Islet of Langerhans (tissue), 1 donor: ENCODE results near the gene MORC1.
"Not testable (repeated sequence)": the region's sequence is repeated elsewhere in the genome, so short reads cannot be mapped to it uniquely, and the experiment has no call there.

Experiments used
- FAIRE-seq: peaks from one replicate; lab custom pipeline; 2011; peaks lifted over from hg19 to GRCh38; lab: Jason Lieb, UNC

MORC1 gene

GRCh38 chr3:109112946-109113760 lies 4.8 kb downstream of the MORC1 start:
- no peak for FAIRE-seq

GRCh38 chr3:109109574-109109973 lies 8.4 kb downstream of the MORC1 start:
- FAIRE-seq, result no peak

- no peak for FAIRE-seq
These were observed 19.8 kb downstream of the MORC1 start for GRCh38 chr3:109098079-109098644.

GRCh38 chr3:109095166-109095565 lies 22.8 kb downstream of the MORC1 start:
- FAIRE-seq, result no peak

- no peak for FAIRE-seq
These were observed 24.4 kb downstream of the MORC1 start for GRCh38 chr3:109093561-109093960.

GRCh38 chr3:109091846-109092245 lies 26.1 kb downstream of the MORC1 start:
- FAIRE-seq, result no peak

GRCh38 chr3:109089265-109089664 lies 28.7 kb downstream of the MORC1 start:
- FAIRE-seq, result no peak

- FAIRE-seq, result no peak
These were observed 36.0 kb downstream of the MORC1 start for GRCh38 chr3:109081746-109082510.

GRCh38 chr3:109080090-109080489 lies 37.8 kb downstream of the MORC1 start:
- FAIRE-seq, result not testable (repeated sequence)

GRCh38 chr3:109073116-109073515 lies 44.8 kb downstream of the MORC1 start:
- FAIRE-seq, result no peak

- FAIRE-seq, result no peak
These were observed 45.7 kb downstream of the MORC1 start for GRCh38 chr3:109072194-109072593.

- FAIRE-seq, result no peak
These were observed 46.4 kb downstream of the MORC1 start for GRCh38 chr3:109071350-109072142.

- FAIRE-seq, result no peak
These were observed 47.7 kb downstream of the MORC1 start for GRCh38 chr3:109070211-109070610.

GRCh38 chr3:109066864-109067263 lies 51.1 kb downstream of the MORC1 start:
- no peak for FAIRE-seq

- no peak for FAIRE-seq
These were observed 58.7 kb downstream of the MORC1 start for GRCh38 chr3:109059264-109059663.

GRCh38 chr3:109057616-109058015 lies 60.3 kb downstream of the MORC1 start:
- no peak for FAIRE-seq

- FAIRE-seq, result no peak
These were observed 60.9 kb downstream of the MORC1 start for GRCh38 chr3:109057056-109057455.

- FAIRE-seq, result no peak
These were observed 67.3 kb downstream of the MORC1 start for GRCh38 chr3:109050591-109051167.

- FAIRE-seq, result no peak
These were observed 70.6 kb downstream of the MORC1 start for GRCh38 chr3:109047366-109047765.

- FAIRE-seq, result no peak
These were observed 72.5 kb downstream of the MORC1 start for GRCh38 chr3:109045271-109046040.

GRCh38 chr3:109035082-109035481 lies 82.9 kb downstream of the MORC1 start:
- no peak for FAIRE-seq
